TTC549 (cell line): ENCODE data around the gene LRRC41.
A peak's percentile ranks its signal among the peaks of the same experiment; 100 is the strongest.
"Not testable (repeated sequence)": the region's sequence is repeated elsewhere in the genome, so short reads cannot be mapped to it uniquely, and the experiment has no call there.

Experiments
- FAIRE-seq: peaks from 2 replicates; lab custom pipeline; 2012; peaks lifted over from hg19 to GRCh38; lab: Jason Lieb, UNC

Gene LRRC41

DNA sequence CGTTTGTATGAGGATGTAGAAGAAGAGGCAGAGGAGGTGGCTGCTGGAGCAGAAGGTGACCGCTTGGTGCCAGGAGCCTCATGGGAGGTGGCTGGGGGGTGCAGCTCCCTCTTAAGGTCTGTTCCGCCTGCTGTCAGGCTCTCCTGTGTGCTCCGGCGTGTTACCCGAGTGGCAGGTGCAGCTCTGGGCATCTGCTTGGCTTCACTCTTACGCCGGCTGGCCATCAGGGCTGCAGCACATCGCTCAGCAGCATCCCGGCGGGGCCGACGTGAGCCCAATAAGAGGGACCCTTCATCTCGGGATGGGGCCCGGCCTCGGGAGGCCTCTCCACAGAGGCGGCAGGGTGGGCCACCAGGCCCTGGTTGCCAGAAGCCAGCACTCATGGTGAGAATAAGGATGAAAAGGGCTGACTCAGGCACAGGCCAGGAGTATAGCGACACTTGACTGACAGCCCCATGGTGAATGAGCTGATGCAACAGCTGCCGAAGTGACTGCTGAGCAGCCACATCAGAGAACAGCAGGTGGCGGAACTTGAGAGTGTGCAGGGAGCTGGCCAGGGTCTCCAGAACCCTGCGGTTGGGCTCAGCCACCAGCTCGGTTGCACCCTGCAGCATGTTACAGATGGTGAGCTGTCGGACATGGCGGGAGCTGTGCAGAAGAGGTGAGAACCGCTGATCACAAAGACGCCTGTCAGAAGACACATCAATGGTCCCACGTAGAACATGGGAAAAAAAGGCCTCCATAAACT is 17.5 kb downstream of the LRRC41 start:
- FAIRE-seq = no peak

DNA sequence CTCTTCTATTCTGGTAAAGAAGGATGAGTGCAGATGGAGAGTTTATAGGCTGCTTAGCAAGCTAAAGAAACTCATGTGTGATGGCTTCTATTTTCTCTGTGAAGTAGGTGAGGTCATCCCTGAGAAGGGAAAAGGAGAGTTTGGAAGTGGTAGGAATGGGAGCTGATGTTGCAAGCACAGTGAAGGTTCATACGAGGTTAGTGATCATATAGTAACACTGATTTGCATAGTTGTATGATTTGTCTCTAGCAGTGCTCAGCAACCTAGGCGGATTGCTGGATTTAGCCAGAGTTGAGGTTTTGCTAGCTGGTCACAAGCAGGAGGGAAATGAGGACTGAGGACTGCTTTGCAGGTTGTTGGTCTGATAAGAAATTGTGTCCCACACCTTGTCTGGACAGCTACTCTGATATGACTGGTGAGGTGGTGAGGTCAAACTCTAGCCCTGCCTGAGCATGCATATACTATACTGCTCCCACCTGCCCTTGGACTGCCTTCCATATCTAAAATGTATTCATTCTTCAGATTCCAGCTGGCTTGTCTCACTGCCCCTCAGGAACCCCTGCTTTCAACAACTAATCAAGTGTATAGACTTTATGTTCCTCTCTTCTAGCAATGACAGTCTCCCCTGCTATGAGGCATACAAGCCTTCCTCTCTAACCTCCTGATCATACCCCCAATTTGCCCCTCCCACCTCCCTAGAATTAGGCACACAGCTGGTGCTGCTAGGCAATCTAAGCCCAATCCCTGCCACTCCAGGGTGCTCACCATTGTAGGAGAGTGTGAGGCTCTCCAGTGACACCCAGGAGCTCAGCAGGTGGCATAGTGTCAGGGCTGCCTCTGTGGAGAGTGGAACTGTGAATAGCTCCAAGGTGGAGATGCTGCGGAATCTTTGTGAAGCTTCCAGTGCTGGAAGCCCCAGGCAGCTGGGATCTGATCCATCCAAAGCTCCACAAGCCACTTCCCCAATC is 18.5 kb downstream of the LRRC41 start:
- FAIRE-seq = no peak

DNA sequence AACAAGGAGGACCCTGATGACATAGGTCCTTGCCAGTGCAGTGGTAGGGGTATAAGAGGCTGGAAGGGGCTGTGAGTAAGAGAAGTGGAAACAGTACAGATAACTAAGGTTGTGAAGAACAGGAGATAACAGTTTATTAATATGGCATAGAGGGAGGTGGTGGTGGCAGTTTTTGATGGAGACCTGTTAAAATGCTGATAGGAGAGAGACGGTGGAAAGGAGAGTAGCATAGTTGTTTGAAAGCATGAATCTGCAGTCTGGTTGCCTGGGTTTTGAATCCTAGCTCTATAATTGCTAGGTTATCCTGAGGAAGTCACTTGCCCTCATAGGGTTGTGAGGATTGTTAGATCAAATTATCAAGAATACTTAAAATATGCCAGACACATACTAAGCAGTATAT is 19.4 kb downstream of the LRRC41 start:
- no peak for FAIRE-seq

DNA sequence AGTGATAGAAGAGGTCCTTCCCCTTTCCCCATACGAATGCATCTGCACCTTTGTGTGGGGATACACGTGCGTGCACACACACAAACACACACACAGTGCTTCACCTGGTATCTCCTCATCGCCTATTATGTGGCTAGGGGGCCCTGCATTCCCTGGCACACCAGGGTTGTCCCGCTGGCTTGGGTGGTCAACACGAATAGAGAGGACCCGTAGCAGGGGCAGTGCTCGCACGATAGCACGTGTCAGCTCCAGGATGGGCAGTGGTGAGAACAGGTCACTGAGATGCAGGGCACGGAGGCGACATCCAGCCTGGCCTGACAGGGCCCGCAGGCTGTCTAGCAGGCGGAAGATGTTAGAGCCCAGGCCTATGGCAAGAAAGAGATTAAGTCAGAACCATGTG is 22.4 kb downstream of the LRRC41 start:
- FAIRE-seq = no peak

DNA sequence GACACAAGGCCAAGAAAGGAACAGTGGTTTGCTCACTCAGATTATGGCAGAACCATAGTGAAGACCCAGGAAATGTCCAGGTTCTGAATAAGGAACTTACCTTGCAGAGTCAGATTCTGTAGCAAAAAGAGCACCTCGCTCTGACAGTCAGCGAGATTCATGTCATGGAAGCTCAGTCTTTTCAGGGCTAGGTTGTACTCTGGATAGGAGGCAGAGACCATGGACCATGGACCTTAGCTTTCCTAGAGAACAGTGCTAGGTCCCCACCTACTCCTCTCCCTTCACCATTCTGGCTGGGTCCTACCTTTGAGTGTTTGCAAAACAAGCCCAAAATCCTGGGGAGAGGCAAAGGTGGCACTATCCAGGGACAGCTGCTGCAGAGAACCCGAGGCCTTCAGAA is 23.3 kb downstream of the LRRC41 start:
- no peak for FAIRE-seq

DNA sequence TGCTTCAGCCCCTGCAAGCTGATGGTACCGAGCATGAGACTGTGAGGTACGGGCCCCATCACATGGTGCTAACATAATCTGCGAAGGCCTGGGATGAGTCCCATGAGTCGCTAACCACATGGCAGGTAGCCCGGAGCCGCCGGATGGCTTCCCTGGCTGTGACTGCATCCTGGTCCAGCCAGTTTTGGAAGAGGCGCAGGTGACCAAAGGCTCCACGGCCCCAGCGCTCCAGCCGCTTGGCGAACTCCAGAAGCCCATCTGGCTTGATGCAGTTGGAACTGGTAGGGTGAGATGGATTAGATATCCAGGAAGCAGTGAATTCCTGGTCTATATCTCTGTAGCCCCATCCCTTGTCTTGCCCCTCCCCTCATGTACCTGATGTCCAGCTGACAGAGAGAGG is 24.6 kb downstream of the LRRC41 start:
- FAIRE-seq = no peak

DNA sequence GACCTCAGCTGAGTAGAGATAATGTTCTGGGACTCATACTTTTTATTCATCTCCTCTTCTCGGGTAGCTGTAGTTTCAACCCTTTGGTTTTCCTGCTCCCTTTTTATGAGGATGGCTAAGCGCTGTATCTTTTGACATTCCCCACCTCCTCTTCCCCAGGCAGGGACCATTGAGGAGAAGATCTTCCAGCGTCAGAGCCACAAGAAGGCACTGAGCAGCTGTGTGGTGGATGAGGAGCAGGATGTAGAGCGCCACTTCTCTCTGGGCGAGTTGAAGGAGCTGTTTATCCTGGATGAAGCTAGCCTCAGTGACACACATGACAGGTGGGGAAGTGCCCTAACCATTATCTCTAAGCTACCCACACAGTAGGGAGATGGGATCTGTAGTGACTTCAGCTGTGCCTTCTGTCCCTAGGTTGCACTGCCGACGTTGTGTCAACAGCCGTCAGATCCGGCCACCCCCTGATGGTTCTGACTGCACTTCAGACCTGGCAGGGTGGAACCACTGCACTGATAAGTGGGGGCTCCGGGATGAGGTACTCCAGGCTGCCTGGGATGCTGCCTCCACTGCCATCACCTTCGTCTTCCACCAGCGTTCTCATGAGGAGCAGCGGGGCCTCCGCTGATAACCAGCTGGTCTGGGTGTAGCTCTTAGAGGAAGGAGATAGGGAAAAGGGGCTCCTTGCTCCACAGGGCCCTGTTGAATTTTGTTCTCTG is 25.6 kb downstream of the LRRC41 start:
- FAIRE-seq = no peak

DNA sequence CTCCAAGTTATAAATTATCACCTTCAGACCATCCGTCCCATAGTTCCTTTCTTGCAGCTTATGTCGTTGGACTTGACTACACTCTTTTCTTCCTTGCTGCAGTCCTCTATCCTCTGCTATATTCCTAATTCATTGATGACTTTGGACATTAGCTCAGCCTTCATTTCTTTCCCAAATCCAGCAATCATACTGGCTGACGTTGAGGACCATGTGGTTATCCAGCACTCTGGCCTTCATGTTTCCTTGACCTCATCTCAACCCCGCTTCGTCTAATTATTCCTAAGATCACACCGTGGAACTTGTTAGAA is 28.4 kb downstream of the LRRC41 start:
- no peak for FAIRE-seq

DNA sequence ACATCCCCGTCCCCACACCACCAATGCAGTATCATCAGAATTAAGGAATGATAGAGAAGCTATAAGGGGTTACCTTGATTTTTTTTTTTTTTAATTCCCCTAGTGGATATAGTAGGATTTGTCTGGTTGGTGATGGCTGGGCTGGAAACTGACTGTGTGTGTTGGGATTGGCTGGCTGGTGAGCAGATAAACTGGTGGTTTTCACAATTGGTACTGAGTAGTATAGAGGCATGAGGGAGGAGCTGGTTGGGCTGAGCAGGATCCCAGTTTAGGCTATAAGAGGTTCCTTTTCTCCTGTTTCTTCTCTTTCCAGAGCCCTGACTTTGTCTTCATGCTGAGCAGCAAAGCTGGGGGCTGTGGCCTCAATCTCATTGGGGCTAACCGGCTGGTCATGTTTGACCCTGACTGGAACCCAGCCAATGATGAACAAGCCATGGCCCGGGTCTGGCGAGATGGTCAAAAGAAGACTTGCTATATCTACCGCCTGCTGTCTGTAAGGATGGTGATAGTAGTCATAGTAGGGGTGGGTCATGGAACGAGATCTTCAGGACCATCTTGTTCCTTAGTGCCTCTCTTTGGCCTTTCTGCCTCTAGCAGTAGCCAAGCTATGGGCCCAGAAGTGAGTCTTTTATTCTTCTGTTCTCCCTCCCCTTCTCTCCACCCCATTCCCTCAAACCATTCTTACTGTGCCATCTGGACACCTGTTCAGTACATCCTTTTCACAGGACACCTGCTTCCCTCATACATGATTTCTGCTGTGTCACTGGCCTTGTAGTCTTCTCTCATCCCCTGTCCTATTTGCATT is 29.0 kb downstream of the LRRC41 start:
- no peak for FAIRE-seq

DNA sequence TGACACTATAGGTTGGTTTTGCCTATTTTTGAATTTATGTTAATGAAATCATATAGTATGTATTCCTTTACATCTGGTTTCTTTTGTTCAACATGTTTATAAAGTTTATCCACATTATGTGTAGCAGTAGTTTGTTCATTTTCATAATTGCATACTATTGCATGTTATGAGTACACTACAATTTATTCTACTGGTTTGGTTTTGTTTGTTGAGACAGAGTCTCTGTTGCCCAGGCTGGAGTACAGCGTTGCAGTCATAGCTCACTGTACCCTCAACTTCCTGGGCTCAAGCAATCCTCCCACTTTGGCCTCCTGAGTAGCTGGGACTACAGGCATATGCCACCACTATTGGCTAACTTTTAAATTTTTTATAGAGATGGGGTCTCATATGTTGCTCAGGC is 34.8 kb downstream of the LRRC41 start:
- no peak for FAIRE-seq

DNA sequence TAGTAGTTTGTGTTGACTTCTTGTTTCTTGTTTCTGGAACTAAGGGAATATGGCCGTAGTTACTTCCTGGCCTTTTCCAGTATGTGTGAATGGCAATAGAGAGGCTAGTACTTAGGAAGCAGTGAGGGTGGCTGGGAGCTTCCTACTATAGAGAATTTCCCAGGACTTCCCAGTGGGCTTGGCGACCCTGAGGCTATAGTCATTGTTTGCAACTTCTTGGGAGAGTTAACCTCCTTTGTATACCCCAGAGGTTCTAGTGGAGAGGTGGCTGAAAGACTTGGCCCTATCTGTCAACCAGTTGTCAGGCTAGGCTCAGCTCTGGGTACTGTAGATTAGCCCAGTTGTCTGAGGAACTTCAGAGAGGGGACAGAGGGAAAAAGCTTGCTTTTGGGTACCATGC is 40.3 kb downstream of the LRRC41 start:
- no peak for FAIRE-seq

DNA sequence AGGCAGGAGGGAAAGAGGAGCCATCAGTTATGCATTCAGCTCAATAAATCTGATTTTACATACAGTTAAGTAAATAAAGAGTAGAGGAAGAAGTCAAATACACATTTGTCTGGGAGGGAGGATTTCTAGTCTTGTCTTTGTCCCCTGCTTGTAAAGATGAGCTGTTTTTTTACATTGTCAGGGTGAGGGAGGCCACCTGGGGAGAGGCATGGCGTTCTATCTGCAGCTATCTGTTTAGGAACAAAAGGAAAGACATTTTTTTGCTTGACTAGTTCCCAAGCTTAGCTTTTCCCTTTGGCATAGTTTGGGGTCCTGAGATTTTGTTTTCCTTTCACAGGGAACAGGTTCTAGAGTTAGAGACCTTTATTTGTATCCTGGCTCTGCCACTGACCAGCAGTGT is 40.9 kb downstream of the LRRC41 start:
- FAIRE-seq = no peak

DNA sequence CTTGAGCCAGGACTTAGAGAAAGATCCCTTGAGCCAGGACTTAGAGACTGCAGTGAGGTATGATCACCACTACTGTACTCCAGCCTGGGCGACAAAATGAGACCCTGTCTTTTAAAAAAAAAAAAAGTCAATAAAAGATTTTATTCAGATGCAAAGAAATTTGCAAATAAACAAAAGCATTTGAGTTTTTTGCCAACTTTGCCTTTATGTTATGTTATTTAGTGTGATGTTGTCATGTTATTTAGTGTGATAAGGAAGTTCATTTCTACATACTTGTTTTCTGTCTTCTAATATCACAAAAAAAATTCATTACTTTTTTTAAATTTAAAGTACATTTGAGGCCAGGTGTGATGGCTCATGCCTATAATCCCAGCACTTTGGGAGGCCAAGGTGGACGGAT is 46.9 kb downstream of the LRRC41 start:
- no peak for FAIRE-seq

DNA sequence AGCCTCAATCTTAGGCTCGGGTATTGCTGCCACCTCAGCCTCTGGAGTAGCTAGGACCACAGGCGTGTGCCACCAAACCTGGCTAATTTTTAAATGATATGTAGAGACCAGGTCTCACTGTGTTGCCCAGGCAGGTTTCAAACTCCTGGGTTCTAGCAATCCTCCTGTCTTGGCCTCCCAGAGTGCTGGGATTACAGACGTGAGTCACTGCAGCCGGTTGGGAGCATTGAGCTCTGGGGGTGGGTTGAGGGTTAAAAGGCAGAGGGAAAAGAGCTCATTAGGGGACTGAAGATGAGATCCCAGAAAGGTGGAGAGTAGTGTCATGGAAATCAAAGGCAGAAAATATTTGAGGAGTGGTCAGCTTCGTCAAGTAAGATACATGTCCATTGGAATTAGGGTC is 48.7 kb downstream of the LRRC41 start:
- FAIRE-seq = no peak

DNA sequence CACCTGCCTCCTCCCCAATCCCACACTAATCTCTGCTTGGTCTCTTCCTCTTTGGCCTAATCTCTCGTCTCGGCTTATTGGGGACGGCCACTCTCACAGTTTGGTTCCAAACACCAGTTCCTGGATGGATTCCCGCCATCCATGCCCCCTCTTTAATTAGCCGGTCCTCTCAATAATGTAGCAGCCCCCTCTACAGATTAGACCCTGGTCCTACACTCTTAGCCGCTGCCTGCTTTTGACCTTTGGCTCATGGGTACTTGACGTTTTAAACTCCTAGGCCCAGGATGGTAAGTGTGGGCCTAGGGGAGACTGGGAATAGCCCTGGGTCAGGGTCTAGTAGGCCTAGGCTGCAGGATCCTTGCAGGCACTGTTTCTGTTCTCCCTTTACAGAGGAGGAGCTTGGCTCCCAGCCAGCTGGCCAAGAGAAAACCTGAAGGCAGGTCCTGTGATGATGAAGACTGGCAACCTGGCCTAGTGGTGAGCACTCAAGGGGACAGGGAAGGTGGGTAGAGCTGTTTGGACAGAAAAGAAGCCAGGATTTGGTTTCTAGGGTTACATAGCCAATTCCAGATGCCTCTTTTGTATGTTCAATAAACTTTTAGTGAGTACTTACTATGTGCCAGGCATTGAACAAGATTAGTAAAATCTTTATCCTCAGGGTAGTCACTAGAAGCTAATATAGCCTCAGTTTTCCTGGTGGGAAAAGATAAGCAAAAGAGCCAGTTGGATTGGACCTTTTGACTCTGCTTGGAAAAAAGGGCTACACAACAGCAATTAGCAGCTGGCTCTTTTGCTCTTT is 55.1 kb downstream of the LRRC41 start:
- FAIRE-seq = no peak

DNA sequence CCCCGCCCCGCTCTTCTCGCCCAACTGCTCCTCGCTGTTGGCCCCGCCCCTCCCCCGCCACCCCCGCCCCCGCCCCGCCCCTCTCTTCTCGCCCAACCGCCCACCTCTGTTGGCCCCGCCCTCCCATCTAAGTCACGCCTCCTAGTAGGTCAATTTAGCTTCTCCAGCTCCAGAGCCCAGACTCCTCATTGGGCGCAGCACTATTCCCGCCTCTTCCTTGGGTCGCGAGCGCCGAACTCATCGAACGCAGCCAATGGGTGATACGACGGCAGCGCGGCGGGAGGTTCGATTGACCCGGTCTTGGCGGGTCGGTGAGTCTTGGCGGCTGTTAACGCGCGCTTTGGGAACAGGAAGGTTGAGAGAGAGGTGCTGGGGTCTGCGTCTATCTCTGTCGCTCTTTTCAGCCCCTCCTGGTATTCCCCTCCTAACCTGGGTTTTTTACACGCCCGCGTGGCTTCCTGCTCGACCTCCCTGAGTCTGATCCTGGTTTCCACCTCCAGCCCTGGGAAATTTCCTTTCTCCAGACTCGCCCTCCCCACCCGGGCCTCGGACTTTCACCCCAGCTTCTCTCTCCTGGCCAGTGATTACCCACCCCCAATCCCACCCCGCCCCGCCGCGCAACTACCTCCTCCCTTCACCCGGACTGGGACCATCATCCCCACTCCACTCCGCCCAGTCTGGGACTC is 55.8 kb downstream of the LRRC41 start, which contains the start of gene RAD54L:
TSS of gene RAD54L (plus strand) at position 328 of the 686 bp plus-strand sequence. CDS start 643 bp downstream, outside the sequence.
- FAIRE-seq = peak; percentile 22

DNA sequence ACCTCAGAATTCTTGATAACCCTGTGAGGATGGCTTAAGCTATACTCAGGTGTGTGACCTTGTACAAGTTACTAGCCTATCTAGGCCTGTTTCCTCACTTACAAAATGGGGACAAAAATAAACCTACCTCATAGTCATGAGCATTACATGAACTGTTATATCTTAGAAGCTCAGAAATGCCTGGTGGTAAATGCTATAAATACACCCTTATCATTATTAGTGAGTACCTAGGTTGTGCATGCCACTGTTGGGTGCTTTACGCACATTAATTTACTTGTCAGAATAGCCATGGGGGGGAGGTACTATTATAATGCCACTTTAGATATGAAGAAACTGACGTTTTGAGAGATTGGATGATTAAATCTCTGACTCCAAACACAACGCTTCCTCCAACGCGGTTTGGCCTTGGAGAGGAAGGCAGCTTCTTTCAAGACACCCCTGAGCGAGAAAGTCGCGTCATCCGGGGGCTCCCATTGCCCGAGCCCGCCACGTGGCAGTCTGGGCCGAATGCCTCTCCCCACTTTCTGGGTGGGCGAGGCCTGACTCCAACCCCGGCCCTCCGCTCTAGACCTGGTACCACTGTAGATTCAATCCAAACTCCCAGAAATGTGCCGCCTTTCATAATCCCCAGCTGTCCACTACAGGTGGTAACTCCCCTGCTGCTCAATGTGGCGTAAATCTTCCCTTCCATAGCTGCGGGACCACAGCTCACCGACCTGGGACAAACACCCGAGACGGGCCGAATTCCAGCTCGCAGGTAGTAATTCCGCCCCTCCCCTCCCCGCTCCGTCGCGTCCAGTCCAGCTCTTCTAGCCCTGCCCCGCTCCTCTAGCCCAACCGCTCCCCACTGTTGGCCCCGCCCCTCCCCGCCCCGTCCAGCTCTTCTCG is 56.6 kb downstream of the LRRC41 start:
- FAIRE-seq = no peak

DNA sequence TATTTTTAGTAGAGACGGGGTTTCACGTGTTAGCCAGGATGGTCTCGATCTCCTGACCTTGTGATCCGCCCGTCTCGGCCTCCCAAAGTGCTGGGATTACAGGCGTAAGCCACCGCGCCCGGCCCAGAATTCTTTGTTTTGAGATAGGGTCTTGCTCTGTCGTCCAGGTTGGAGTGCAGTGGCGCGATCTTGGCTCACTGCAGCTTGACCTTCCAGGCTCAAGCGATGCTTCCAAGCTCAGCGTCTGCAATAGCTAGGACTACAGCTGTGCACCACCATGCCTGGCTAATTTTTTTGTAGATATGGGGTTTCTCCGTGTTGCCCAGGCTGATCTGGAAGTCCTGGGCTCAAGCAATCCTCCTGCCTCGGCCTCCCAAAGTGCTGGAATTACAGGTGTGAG is 57.3 kb downstream of the LRRC41 start:
- not testable (repeated sequence) for FAIRE-seq

DNA sequence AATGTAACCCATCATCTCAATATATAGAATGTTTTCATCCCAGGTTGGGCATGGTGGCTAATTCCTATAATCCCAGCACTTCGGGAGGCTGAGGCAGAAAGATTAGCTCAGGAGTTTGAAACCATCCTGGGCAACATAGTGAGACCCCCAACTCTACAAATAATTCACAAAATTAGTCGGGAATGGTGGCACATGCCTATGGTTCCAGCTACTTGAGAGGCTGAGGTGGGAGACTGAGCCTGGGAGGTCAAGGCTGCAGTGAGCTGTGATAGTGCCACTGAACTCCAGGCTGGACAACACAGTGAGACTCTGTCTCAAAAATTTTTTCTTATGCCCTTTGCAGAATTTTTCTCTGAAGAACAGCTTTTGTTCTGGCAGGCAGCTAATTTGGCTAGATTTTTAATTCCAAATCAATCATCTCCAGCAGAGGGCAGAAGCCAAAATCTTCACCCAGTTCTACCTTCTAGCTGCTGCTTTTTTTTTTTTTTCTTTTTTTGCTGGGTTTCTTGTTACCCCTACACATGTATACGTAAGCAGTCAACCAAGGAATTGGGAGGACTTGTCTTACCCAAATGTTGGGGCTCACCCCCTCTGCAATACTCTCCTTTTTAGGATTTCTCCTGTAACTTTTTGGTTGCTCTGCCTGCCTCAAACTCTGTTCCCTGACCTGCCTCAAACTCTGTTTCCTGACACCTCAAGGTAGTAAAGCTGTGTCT is 58.6 kb downstream of the LRRC41 start:
- no peak for FAIRE-seq
